HEK293T (cell line): Measurements from ENCODE around the gene KLHL30.

Experiments
- CTCF ChIA-PET: fragments of 350-600 bp; formaldehyde crosslinking; extraction: SDS; loops from one replicate; lab custom pipeline; 2021; ENCODE audit warnings: antibody characterized with exemption, inconsistent platforms; lab: Yijun Ruan, JAX
- POLR2A ChIA-PET: fragments of 350-600 bp; formaldehyde crosslinking; extraction: SDS; loops from one replicate; lab custom pipeline; 2020; ENCODE audit warnings: antibody characterized with exemption, inconsistent platforms; lab: Yijun Ruan, JAX
- DNase-seq: peaks from one replicate; pipeline ENCODE4 v3.0.0; 2012; ENCODE audit warnings: mixed read lengths; ENCODE audit errors: extremely low spot score
- ARNT ChIP-seq: fragments of 450-650 bp; IDR thresholded peaks from 2 replicates; pipeline ENCODE4 v1.6.1; 2017; ENCODE audit warnings: mild to moderate bottlenecking
- BHLHE40 ChIP-seq: fragments of 450-650 bp; IDR thresholded peaks from 2 replicates; pipeline ENCODE4 v1.6.1; 2016; ENCODE audit warnings: mild to moderate bottlenecking, moderate library complexity, borderline replicate concordance
- CTBP1 ChIP-seq: fragments of 450-650 bp; IDR thresholded peaks from 2 replicates; pipeline ENCODE4 v1.6.1; 2016; ENCODE audit warnings: borderline replicate concordance
- ELF4 ChIP-seq: fragments of 450-650 bp; IDR thresholded peaks from 2 replicates; pipeline ENCODE4 v1.6.1; 2017; ENCODE audit warnings: antibody characterized with exemption
- FOXA1 ChIP-seq: fragments of 450-650 bp; IDR thresholded peaks from 2 replicates; pipeline ENCODE4 v1.6.1; 2016; ENCODE audit warnings: mild to moderate bottlenecking
- FOXK2 ChIP-seq: fragments of 450-650 bp; IDR thresholded peaks from 2 replicates; pipeline ENCODE4 v1.6.1; 2016; ENCODE audit warnings: mild to moderate bottlenecking
- FOXM1 ChIP-seq: fragments of 450-650 bp; IDR thresholded peaks from 2 replicates; pipeline ENCODE4 v1.6.1; 2017; ENCODE audit warnings: mild to moderate bottlenecking, borderline replicate concordance
- HDGF ChIP-seq: fragments of 450-650 bp; IDR thresholded peaks from 2 replicates; pipeline ENCODE4 v1.6.1; 2017; ENCODE audit warnings: antibody characterized with exemption, borderline replicate concordance
- L3MBTL2 ChIP-seq: fragments of 450-650 bp; conservative IDR thresholded peaks from 2 replicates; pipeline ENCODE4 v1.6.1; 2016; ENCODE audit warnings: mild to moderate bottlenecking
- LEF1 ChIP-seq: fragments of 450-650 bp; IDR thresholded peaks from 2 replicates; pipeline ENCODE4 v1.6.1; 2017; ENCODE audit warnings: mild to moderate bottlenecking, borderline replicate concordance
- NFRKB ChIP-seq: fragments of 450-650 bp; IDR thresholded peaks from 2 replicates; pipeline ENCODE4 v1.6.1; 2016; ENCODE audit warnings: mild to moderate bottlenecking, moderate library complexity
- PKNOX1 ChIP-seq: fragments of 450-650 bp; IDR thresholded peaks from 2 replicates; pipeline ENCODE4 v1.6.1; 2016
- SP1 ChIP-seq: fragments of 450-650 bp; IDR thresholded peaks from 2 replicates; pipeline ENCODE4 v1.6.1; 2017
- SUZ12 ChIP-seq: fragments of 450-650 bp; IDR thresholded peaks from 2 replicates; pipeline ENCODE4 v1.6.1; 2016; ENCODE audit warnings: mild to moderate bottlenecking
- TARDBP ChIP-seq: fragments of 450-650 bp; IDR thresholded peaks from 2 replicates; pipeline ENCODE4 v1.6.1; 2016
- ZNF384 ChIP-seq: fragments of 450-650 bp; IDR thresholded peaks from 2 replicates; pipeline ENCODE4 v1.6.1; 2016

KLHL30 gene

DNA sequence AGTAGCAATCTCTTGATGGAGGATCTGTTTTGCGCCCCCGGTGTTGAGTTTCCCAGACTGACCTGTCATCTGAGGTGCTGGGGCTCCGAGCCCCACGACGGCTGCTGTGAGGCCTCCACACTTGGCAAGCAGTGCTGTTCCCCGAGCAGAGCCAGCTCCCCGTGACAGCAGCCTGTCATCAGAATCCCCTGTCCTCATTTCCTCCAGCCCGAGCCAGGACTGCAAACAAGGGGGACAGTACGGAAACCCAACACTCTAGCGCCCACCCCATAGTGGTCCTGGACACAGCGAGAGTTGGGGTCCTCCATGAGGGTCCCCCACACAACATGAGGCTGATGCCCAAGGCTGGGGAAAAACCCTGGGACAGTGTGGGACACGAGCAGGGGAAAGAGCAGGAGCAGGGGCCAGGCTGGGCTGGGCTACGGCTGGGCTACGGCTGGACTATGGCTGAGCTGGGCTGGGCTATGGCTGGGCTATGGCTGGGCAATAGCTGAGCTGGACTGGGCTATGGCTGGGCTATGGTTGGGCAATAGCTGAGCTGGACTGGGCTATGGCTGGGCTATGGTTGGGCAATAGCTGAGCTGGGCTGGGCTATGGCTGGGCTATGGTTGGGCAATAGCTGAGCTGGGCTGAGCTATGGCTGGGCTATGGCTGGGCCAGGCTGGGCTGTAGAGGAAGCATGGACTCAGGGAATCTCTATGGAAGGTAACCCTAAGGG is 1.5 kb upstream of the KLHL30 start:
- DNase-seq: no peak
- ChIA-PET CTCF (no interaction called here), POLR2A (no interaction called here)
- TF ChIP-seq BHLHE40 (no peak), ZNF384 (no peak), SP1 (no peak), CTBP1 (no peak), FOXA1 (no peak), FOXM1 (no peak), ARNT (no peak), FOXK2 (no peak)

GRCh38 chr2:238137885-238138284 is 583 bp upstream of the KLHL30 start:
- no peak for DNase-seq
- ChIA-PET CTCF (no interaction called here), POLR2A (no interaction called here)
- no peak for TF ChIP-seq FOXM1
- TF ChIP-seq PKNOX1: no peak
- no peak for TF ChIP-seq ZNF384

DNA sequence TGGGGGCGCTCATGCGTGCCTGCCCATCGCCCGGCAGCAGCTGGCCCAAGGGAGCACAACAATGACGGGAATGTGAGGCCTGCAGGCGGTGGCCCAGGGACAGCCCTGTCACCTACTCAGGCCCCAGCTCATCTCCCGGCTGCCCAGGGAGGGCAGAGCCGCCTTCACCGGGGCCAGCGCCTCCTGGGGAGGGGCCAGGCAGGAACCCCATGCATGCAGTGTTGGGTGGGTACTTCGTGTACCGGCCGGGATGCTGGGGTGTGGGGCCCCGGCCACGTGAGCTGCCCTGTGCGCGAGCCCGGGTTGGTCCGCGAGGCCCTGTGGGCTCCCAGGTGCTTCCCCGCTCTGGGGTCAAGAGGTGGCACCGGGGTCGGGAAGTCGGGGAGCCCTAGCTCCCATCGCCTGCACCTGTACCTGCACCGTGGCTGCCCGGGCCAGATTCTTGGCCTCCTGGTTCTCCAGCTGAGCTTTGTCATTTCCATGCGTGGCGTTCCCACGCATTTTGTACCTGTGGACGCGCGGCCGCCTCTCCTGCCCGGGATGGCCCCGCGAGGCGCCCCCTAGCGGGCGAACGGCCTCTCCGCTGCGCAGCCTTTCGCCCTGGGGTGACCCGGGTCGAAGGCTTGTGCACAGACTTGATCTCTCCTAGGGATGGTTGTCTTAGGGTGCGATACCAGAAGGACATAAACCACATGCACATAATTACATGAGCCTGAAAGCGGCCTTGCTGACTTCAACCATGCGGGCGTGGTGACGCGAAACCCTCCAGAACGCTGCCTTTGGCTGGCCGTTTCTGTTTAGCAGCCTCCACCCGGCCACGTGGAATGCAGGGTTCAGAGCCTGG is 950 bp downstream of the KLHL30 start:
- CTCF ChIA-PET: no interaction called here
- POLR2A ChIA-PET: no interaction called here
- DNase-seq: peak; percentile 66
- TF ChIP-seq HDGF (no peak), CTBP1 (no peak), ARNT (no peak), SUZ12 (no peak), FOXA1 (no peak), SP1 (no peak), ZNF384 (no peak), ELF4 (no peak), FOXM1 (no peak), LEF1 (no peak), NFRKB (no peak), TARDBP (no peak), FOXK2 (no peak), L3MBTL2 (no peak), BHLHE40 (no peak)

GRCh38 chr2:238140040-238140439 is 1.6 kb downstream of the KLHL30 start:
- CTCF ChIA-PET: no interaction called here
- POLR2A ChIA-PET: interaction anchor here (0.6 kb wide), 1 partner anchor 99 kb away, joined by 3 read pairs; the partner anchor contains the start of gene HES6

DNA sequence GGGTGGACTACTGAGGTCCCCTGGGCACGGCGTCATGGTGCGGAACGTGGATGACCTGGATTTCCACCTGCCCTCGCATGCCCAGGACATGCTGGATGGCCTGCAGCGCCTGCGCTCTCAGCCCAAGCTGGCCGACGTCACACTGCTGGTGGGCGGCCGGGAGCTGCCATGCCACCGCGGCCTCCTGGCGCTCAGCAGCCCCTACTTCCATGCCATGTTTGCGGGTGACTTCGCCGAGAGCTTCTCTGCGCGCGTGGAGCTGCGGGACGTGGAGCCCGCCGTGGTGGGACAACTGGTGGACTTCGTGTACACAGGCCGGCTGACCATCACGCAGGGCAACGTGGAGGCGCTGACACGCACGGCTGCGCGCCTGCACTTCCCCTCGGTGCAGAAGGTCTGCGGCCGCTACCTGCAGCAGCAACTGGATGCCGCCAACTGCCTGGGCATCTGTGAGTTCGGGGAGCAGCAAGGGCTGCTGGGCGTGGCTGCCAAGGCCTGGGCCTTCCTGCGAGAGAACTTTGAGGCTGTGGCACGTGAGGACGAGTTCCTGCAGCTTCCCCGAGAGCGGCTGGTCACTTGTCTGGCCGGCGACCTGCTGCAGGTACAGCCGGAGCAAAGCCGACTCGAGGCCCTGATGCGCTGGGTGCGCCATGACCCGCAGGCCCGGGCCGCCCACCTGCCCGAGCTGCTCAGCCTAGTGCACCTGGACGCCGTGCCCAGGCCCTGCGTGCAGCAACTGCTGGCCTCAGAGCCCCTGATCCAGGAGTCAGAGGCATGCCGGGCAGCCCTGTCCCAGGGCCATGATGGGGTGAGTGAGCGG is 2.5 kb downstream of the KLHL30 start:
- TF ChIP-seq SP1: no peak
- ChIA-PET CTCF (no interaction called here), POLR2A (interaction anchor here (0.6 kb wide), 1 partner anchor 98 kb away, joined by 3 read pairs; the partner anchor contains the start of gene HES6)
- DNase-seq: no peak

More at GRCh38 chr2:238140040-238140439, 1.6 kb downstream of the KLHL30 start:
- no peak for DNase-seq
- TF ChIP-seq CTBP1 (no peak), PKNOX1 (no peak), ZNF384 (no peak), BHLHE40 (no peak), FOXM1 (no peak), FOXK2 (no peak), FOXA1 (no peak), SUZ12 (no peak)

GRCh38 chr2:238141541-238142318 is 3.3 kb downstream of the KLHL30 start:
- TF ChIP-seq FOXA1 (no peak), PKNOX1 (no peak), BHLHE40 (no peak), HDGF (no peak)
- POLR2A ChIA-PET: interaction anchor here (0.7 kb wide), 1 partner anchor 15 kb away, joined by 3 read pairs; no protein-coding TSS in a partner anchor
- no peak for DNase-seq
- CTCF ChIA-PET: no interaction called here
